Testis (tissue), 2 donors: ENCODE data around the gene CNGB1.

Experiments used
- POLR2A ChIP-seq: fragments of 450-650 bp; IDR thresholded peaks from one replicate; pipeline ENCODE4 v1.6.1; 2017; ENCODE audit warnings: antibody characterized with exemption, mild to moderate bottlenecking, moderate library complexity
- TF ChIP-seq, protein P1 (sequence below), 3 experiments: fragments of 450-650 bp in 2 of 3; fragments of 200-600 bp in 1 of 3; sonication (generic) in 1 of 3; IDR thresholded peaks; one replicate each; pipeline ENCODE4 v1.5.1; 2016 to 2019; ENCODE audit warnings: antibody characterized with exemption in 3 of 3, mild to moderate bottlenecking in 2 of 3, moderate library complexity in 1 of 3

- TF ChIP-seq, protein P1, sequence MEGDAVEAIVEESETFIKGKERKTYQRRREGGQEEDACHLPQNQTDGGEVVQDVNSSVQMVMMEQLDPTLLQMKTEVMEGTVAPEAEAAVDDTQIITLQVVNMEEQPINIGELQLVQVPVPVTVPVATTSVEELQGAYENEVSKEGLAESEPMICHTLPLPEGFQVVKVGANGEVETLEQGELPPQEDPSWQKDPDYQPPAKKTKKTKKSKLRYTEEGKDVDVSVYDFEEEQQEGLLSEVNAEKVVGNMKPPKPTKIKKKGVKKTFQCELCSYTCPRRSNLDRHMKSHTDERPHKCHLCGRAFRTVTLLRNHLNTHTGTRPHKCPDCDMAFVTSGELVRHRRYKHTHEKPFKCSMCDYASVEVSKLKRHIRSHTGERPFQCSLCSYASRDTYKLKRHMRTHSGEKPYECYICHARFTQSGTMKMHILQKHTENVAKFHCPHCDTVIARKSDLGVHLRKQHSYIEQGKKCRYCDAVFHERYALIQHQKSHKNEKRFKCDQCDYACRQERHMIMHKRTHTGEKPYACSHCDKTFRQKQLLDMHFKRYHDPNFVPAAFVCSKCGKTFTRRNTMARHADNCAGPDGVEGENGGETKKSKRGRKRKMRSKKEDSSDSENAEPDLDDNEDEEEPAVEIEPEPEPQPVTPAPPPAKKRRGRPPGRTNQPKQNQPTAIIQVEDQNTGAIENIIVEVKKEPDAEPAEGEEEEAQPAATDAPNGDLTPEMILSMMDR (IDR thresholded peaks at IDR 0.05) = no peak
- TF ChIP-seq POLR2A = no peak
Observed at GRCh38 chr16:57971848-57972247, 920 bp upstream of the CNGB1 start.
